GM12878 (cell line): ENCODE data around the gene AIFM3. TPM values are rescaled to one million over a fixed set of nuclear protein-coding genes. Genes with fewer than 3 reads are reported as not detected.
A peak's percentile ranks its signal among the peaks of the same experiment; 100 is the strongest.

Source experiments
- ATAC-seq: fragments of 200-7000 bp; cut with Tn5 transposase; 3 replicates; pipeline ENCODE4 v1.9.1; 2020; ENCODE audit warnings: mild to moderate bottlenecking, moderate library complexity
- BruUV-seq: library from RNA; stranded (reverse); fragments of 400-500 nt; replicated peaks from 2 replicates; lab custom pipeline; 2021; lab: Mats Ljungman, UMichigan
- CTCF ChIA-PET: fragments of 300-600 bp; sonication (Branson Sonifier 250); formaldehyde crosslinking; extraction: SDS; loops from one replicate; lab custom pipeline; 2021; ENCODE audit warnings: inconsistent platforms; lab: Yijun Ruan, JAX
- POLR2A ChIA-PET: fragments of 350-600 bp; formaldehyde crosslinking; extraction: SDS; loops from one replicate; lab custom pipeline; 2021; ENCODE audit warnings: inconsistent platforms; lab: Charles Lee
- RAD21 ChIA-PET: fragments of 300-600 bp; sonication (Branson Sonifier 250); formaldehyde crosslinking; loops from one replicate; lab custom pipeline; 2023; ENCODE audit warnings: antibody characterized with exemption; ENCODE audit not compliant: unreplicated experiment; lab: Charles Lee
- SMC1A ChIA-PET: fragments of 300-600 bp; sonication (Branson Sonifier 250); formaldehyde crosslinking; loops from one replicate; lab custom pipeline; 2023; ENCODE audit not compliant: unreplicated experiment, uncharacterized antibody; lab: Charles Lee
- DNase-seq: peaks from one replicate; pipeline ENCODE4 v3.0.0-alpha.2; 2011; ENCODE audit warnings: low read depth, low spot score
- FAIRE-seq: peaks from 3 replicates; lab custom pipeline; 2011; peaks lifted over from hg19 to GRCh38; lab: Jason Lieb, UNC
- H2AFZ ChIP-seq: 2 replicates; pipeline ENCODE4 v1.6.0; 2011; ENCODE audit warnings: low read depth, low read length, control low read depth; ENCODE audit not compliant: control insufficient read depth
- H3K27ac ChIP-seq: 2 replicates; pipeline ENCODE4 v1.5.1; 2011; ENCODE audit warnings: control low read depth; ENCODE audit not compliant: control insufficient read depth, insufficient read depth
- H3K27me3 ChIP-seq, 2 experiments: replicated peaks in 1 of 2; 2 replicates each; pipeline versions ENCODE4 v1.6.0 to v1.6.1; 2011; ENCODE audit warnings: low read length in 1 of 2; ENCODE audit not compliant: control insufficient read depth in 2 of 2, insufficient read depth in 2 of 2
- H3K36me3 ChIP-seq, 2 experiments: 2 replicates each; pipeline ENCODE4 v1.5.1; 2011; ENCODE audit warnings: low read length in 1 of 2; ENCODE audit not compliant: control insufficient read depth in 2 of 2, insufficient read depth in 2 of 2
- H3K4me1 ChIP-seq: 2 replicates; pipeline ENCODE4 v1.6.1; 2011; ENCODE audit warnings: mild to moderate bottlenecking, low read length, moderate library complexity, mixed read lengths; ENCODE audit not compliant: control insufficient read depth, insufficient read depth
- H3K4me2 ChIP-seq: 2 replicates; pipeline ENCODE4 v1.6.0; 2011; ENCODE audit warnings: control low read depth; ENCODE audit not compliant: control insufficient read depth, insufficient read depth
- H3K4me3 ChIP-seq: fragments of 200-600 bp; sonication (generic); 2 replicates; pipeline ENCODE4 v1.5.1; 2016
- H3K79me2 ChIP-seq: 2 replicates; pipeline ENCODE4 v1.6.0; 2011; ENCODE audit warnings: low read length; ENCODE audit not compliant: control insufficient read depth, insufficient read depth
- H3K9ac ChIP-seq: 2 replicates; pipeline ENCODE4 v1.8.0; 2011; ENCODE audit warnings: low read length, control low read depth, mixed read lengths; ENCODE audit not compliant: control insufficient read depth, insufficient read depth
- H3K9me3 ChIP-seq: replicated peaks from 3 replicates; pipeline ENCODE4 v1.5.1; 2011; ENCODE audit warnings: mild to moderate bottlenecking, low read length; ENCODE audit not compliant: control insufficient read depth, insufficient read depth
- H4K20me1 ChIP-seq: 2 replicates; pipeline ENCODE4 v1.6.0; 2011; ENCODE audit not compliant: control insufficient read depth, insufficient read depth
- EZH2 ChIP-seq: IDR thresholded peaks from 2 replicates; pipeline ENCODE4 v1.6.1; 2012; ENCODE audit warnings: low read depth, mild to moderate bottlenecking, control low read depth, inconsistent platforms, low read length, borderline replicate concordance; ENCODE audit not compliant: control insufficient read depth
- HDGF ChIP-seq: fragments of 450-650 bp; IDR thresholded peaks from 2 replicates; pipeline ENCODE4 v1.6.1; 2016; ENCODE audit warnings: antibody characterized with exemption
- NFXL1 ChIP-seq: fragments of 450-650 bp; IDR thresholded peaks from 2 replicates; pipeline ENCODE4 v1.6.1; 2017; ENCODE audit warnings: antibody characterized with exemption, mild to moderate bottlenecking, borderline replicate concordance
- NFYB ChIP-seq: IDR thresholded peaks from 2 replicates; pipeline ENCODE4 v1.6.1; 2011; ENCODE audit warnings: low read depth, mild to moderate bottlenecking, low read length, improper control_type of control experiment, moderate library complexity; ENCODE audit not compliant: insufficient read depth
- PML ChIP-seq: IDR thresholded peaks from 2 replicates; pipeline ENCODE4 v1.6.1; 2012; ENCODE audit warnings: low read length, inconsistent platforms
- POU2F2 ChIP-seq: IDR thresholded peaks from 3 replicates; pipeline ENCODE4 v1.6.1; 2011; ENCODE audit warnings: low read depth, mild to moderate bottlenecking, low read length, borderline replicate concordance
- SIN3A ChIP-seq: IDR thresholded peaks from 2 replicates; pipeline ENCODE4 v1.6.1; 2012; ENCODE audit warnings: low read depth, low read length, improper control_type of control experiment
- SUZ12 ChIP-seq: fragments of 200-600 bp; sonication (generic); IDR thresholded peaks from one replicate; pipeline ENCODE4 v1.6.1; 2018; ENCODE audit warnings: antibody characterized with exemption, mild to moderate bottlenecking; ENCODE audit not compliant: unreplicated experiment
- TCF3 ChIP-seq: IDR thresholded peaks from 2 replicates; pipeline ENCODE4 v1.6.1; 2012; ENCODE audit warnings: low read depth, mild to moderate bottlenecking, low read length, borderline replicate concordance; ENCODE audit not compliant: insufficient read depth
- ZBTB40 ChIP-seq: fragments of 450-650 bp; IDR thresholded peaks from 2 replicates; pipeline ENCODE4 v1.6.1; 2016; ENCODE audit warnings: mild to moderate bottlenecking, moderate library complexity, borderline replicate concordance
- WGBS: methylation state at CpG from one replicate; pipeline ENCODE4 v1.1.6; 2016; ENCODE audit warnings: low lambda C conversion rate; ENCODE audit not compliant: insufficient replicate concordance, insufficient coverage; ENCODE audit errors: missing lambda C conversion rate; 5-methylcytosine and 5-hydroxymethylcytosine counted together
- in situ Hi-C: fragments of 300-500 bp; cut with MboI; formaldehyde crosslinking; loops from 9 replicates; pipeline ENCODE4 v1.14.3; 2018; ENCODE audit warnings: mixed read lengths
- intact Hi-C: fragments of 100-400 bp; cut with micrococcal nuclease; formaldehyde crosslinking; loops from one replicate; pipeline ENCODE4 v1.14.2; 2022; ENCODE audit not compliant: unreplicated experiment
- polyA plus RNA-seq, 11 experiments: library from polyadenylated mRNA; depleted of rRNA in 4 of 11; unstranded in 6 of 11; stranded (reverse) in 5 of 11; fragments of >200 nt; fragmentation: Nextera tagmentation in 4 of 11; fragmentation: Illumina TruSeq in 1 of 11; extraction: Ambion mirVana in 4 of 11; extraction: Trizol in 1 of 11; gene quantifications; 1 replicate in 1 of 11; 2 replicates in 10 of 11; pipeline versions ENCODE4 v1.2.1 to v1.2.3, GENCODE V29; 2011 to 2016; ENCODE audit warnings: inconsistent platforms in 2 of 11, missing spikeins in 2 of 11, low read depth in 1 of 11
- total RNA-seq, 4 experiments: library from RNA; depleted of rRNA in 3 of 4; stranded (reverse); fragments of >200 nt in 3 of 4; fragmentation: Illumina TruSeq in 1 of 4; extraction: Trizol in 1 of 4; gene quantifications; 2 replicates each; pipeline versions ENCODE4 v1.2.1 to v1.2.3, GENCODE V29; 2013 to 2021
- TF ChIP-seq, protein P1 (sequence below): IDR thresholded peaks from 2 replicates; pipeline ENCODE4 v1.6.1; 2011; ENCODE audit warnings: mild to moderate bottlenecking, low read depth, low read length, moderate library complexity; ENCODE audit not compliant: insufficient replicate concordance
- TF ChIP-seq, protein P2 (sequence below): IDR thresholded peaks from 2 replicates; pipeline ENCODE4 v1.6.1; 2012; ENCODE audit warnings: low read depth, low read length, improper control_type of control experiment
- TF ChIP-seq, protein P3 (sequence below): fragments of 450-650 bp; IDR thresholded peaks from 2 replicates; pipeline ENCODE4 v1.6.1; 2016; ENCODE audit warnings: mild to moderate bottlenecking
- TF ChIP-seq, protein P4 (sequence below): fragments of 450-650 bp; IDR thresholded peaks from 2 replicates; pipeline ENCODE4 v1.6.1; 2014; ENCODE audit warnings: mild to moderate bottlenecking

Gene AIFM3
- total and polyA plus RNA-seq, 10 of the 15 experiments (the other 5 are each of a cell fraction or from before 2014, with no cell fraction given): 0.06 to 0.34 (median 0.21) TPM; not detected in 6

- ATAC-seq: no peak
- RAD21 ChIA-PET: no interaction called here
- TF ChIP-seq SIN3A: no peak
- no peak for TF ChIP-seq TCF3
- no peak for TF ChIP-seq ZBTB40
- TF ChIP-seq POU2F2: no peak
- no peak for TF ChIP-seq HDGF
- TF ChIP-seq EZH2: no peak
- TF ChIP-seq, protein P1, sequence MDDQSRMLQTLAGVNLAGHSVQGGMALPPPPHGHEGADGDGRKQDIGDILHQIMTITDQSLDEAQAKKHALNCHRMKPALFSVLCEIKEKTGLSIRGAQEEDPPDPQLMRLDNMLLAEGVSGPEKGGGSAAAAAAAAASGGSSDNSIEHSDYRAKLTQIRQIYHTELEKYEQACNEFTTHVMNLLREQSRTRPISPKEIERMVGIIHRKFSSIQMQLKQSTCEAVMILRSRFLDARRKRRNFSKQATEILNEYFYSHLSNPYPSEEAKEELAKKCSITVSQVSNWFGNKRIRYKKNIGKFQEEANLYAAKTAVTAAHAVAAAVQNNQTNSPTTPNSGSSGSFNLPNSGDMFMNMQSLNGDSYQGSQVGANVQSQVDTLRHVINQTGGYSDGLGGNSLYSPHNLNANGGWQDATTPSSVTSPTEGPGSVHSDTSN: no peak
- TF ChIP-seq, protein P2, sequence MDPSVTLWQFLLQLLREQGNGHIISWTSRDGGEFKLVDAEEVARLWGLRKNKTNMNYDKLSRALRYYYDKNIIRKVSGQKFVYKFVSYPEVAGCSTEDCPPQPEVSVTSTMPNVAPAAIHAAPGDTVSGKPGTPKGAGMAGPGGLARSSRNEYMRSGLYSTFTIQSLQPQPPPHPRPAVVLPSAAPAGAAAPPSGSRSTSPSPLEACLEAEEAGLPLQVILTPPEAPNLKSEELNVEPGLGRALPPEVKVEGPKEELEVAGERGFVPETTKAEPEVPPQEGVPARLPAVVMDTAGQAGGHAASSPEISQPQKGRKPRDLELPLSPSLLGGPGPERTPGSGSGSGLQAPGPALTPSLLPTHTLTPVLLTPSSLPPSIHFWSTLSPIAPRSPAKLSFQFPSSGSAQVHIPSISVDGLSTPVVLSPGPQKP: no peak
- no peak for TF ChIP-seq PML
- TF ChIP-seq SUZ12: no peak
- TF ChIP-seq NFYB: no peak
- no peak for TF ChIP-seq NFXL1
- TF ChIP-seq, protein P3, sequence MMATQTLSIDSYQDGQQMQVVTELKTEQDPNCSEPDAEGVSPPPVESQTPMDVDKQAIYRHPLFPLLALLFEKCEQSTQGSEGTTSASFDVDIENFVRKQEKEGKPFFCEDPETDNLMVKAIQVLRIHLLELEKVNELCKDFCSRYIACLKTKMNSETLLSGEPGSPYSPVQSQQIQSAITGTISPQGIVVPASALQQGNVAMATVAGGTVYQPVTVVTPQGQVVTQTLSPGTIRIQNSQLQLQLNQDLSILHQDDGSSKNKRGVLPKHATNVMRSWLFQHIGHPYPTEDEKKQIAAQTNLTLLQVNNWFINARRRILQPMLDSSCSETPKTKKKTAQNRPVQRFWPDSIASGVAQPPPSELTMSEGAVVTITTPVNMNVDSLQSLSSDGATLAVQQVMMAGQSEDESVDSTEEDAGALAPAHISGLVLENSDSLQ: no peak
- TF ChIP-seq, protein P4, sequence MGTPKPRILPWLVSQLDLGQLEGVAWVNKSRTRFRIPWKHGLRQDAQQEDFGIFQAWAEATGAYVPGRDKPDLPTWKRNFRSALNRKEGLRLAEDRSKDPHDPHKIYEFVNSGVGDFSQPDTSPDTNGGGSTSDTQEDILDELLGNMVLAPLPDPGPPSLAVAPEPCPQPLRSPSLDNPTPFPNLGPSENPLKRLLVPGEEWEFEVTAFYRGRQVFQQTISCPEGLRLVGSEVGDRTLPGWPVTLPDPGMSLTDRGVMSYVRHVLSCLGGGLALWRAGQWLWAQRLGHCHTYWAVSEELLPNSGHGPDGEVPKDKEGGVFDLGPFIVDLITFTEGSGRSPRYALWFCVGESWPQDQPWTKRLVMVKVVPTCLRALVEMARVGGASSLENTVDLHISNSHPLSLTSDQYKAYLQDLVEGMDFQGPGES: no peak
Observed at GRCh38 chr22:21014726-21015465, 47.8 kb downstream of the AIFM3 start, which contains the start of gene P2RX6. Gene P2RX6 (plus strand): TSS chr22:21015165. CDS start chr22:21015175, 10 bp downstream.

More at GRCh38 chr22:21014726-21015465, 47.8 kb downstream of the AIFM3 start, which contains the start of gene P2RX6:
- ChIA-PET CTCF (no interaction called here), SMC1A (interaction anchor here (1.1 kb wide), 1 partner anchor 11 kb away, joined by 3 read pairs; no protein-coding TSS in a partner anchor), POLR2A (no interaction called here)
- Histone ChIP-seq H3K9ac (no peak within 1 kb of the TSS), H3K4me1 (peaks cover 7% of the 10 kb centered on the region), H3K9me3 (no peaks in the 10 kb centered on the region), H3K4me2 (peak within 1 kb of the TSS; percentile 76), H3K36me3 (no peaks in the 10 kb centered on the region), H4K20me1 (no peaks in the 10 kb centered on the region), H3K27ac (no peak within 1 kb of the TSS), H2AFZ (no peak within 1 kb of the TSS; the same call in 1 of the 2 replicates), H3K79me2 (no peaks in the 10 kb centered on the region), H3K27me3 (no peaks in the 10 kb centered on the region; a peak in 2 of 4 replicates), H3K4me3 (peak within 1 kb of the TSS; percentile 45)
- BruUV-seq: no TSS peak
- no peak for FAIRE-seq
- intact Hi-C loops: no loop called here
- DNase-seq: no peak
- in situ Hi-C loops: no loop called here
- 43% methylated on average over 12 of the region's 12 CpGs for WGBS
